ENCODE results near the gene MRPL33.

MRPL33 gene

GRCh38 chr2:27822049-27822448, 50.5 kb downstream of the MRPL33 start:
- DNase-seq (ENCODE audit: low read depth): no peak
- no peak for TF ChIP-seq CTCF (IDR thresholded peaks at IDR 0.05; ENCODE audit: control insufficient read depth, extremely low read depth, insufficient read depth)
- H3K4me3 ChIP-seq (ENCODE audit: low read depth, low read length): no peak overlapping the region

GRCh38 chr2:27823135-27823534, 51.6 kb downstream of the MRPL33 start:
- no peak for TF ChIP-seq CTCF (IDR thresholded peaks at IDR 0.05; ENCODE audit: control insufficient read depth, extremely low read depth, insufficient read depth)
- no peak for DNase-seq (ENCODE audit: low read depth)
- H3K4me3 ChIP-seq (ENCODE audit: low read depth, low read length): no peak overlapping the region

- TF ChIP-seq CTCF (IDR thresholded peaks at IDR 0.05; ENCODE audit: control insufficient read depth, extremely low read depth, insufficient read depth): no peak
- no peak overlapping the region for H3K4me3 ChIP-seq (ENCODE audit: low read depth, low read length)
- no peak for DNase-seq (ENCODE audit: low read depth)
Measured at GRCh38 chr2:27823569-27823968, 52.0 kb downstream of the MRPL33 start.

GRCh38 chr2:27824401-27824800, 52.9 kb downstream of the MRPL33 start:
- no peak for TF ChIP-seq CTCF (IDR thresholded peaks at IDR 0.05; ENCODE audit: control insufficient read depth, extremely low read depth, insufficient read depth)
- DNase-seq (ENCODE audit: low read depth): no peak
- H3K4me3 ChIP-seq (ENCODE audit: low read depth, low read length): no peak overlapping the region

GRCh38 chr2:27828305-27828704, 56.8 kb downstream of the MRPL33 start:
- no peak for TF ChIP-seq CTCF (IDR thresholded peaks at IDR 0.05; ENCODE audit: control insufficient read depth, extremely low read depth, insufficient read depth)
- H3K4me3 ChIP-seq (ENCODE audit: low read depth, low read length): no peak overlapping the region
- peak; percentile 53 for DNase-seq (ENCODE audit: low read depth)

Measured in LNCaP clone FGC (cell line).